K562 (cell line): ENCODE data around the gene GPX2. TPM values are rescaled to one million over a fixed set of nuclear protein-coding genes. Genes with fewer than 3 reads are reported as not detected.

Experiments used
- ATAC-seq: fragments of 200-7000 bp; cut with Tn5 transposase; 3 replicates; pipeline ENCODE4 v1.9.1; 2020; ENCODE audit warnings: moderate library complexity
- BruUV-seq: library from RNA; stranded (reverse); fragments of 400-500 nt; replicated peaks from 2 replicates; lab custom pipeline; 2021; lab: Mats Ljungman, UMichigan
- CTCF ChIA-PET: fragments of 300-600 bp; formaldehyde crosslinking; extraction: SDS; loops from one replicate; lab custom pipeline; 2021; ENCODE audit warnings: low intra/inter-chr PET ratio; lab: Yijun Ruan, JAX
- POLR2A ChIA-PET: fragments of 300-600, 350-650 bp; sonication (Branson Sonifier 250); formaldehyde crosslinking; extraction: SDS; loops from one replicate; lab custom pipeline; 2021; ENCODE audit warnings: antibody characterized with exemption, inconsistent platforms; lab: Yijun Ruan, JAX
- DNase-seq, 4 experiments: peaks; one replicate each; pipeline versions ENCODE4 v3.0.0 to v3.0.0-alpha.2; 2011 to 2018; ENCODE audit warnings: low spot score in 3 of 4, mixed read lengths in 3 of 4; ENCODE audit errors: extremely low read depth in 1 of 4
- FAIRE-seq: peaks from 2 replicates; lab custom pipeline; 2011; peaks lifted over from hg19 to GRCh38; lab: Jason Lieb, UNC
- H2AFZ ChIP-seq: 2 replicates; pipeline ENCODE4 v1.6.0; 2011; ENCODE audit warnings: low read depth, low read length, control low read depth, inconsistent platforms
- H3K27ac ChIP-seq: fragments of 200-600 bp; 3 replicates; pipeline ENCODE4 v1.8.0; 2011; ENCODE audit warnings: low read depth, mild to moderate bottlenecking, control low read depth, inconsistent platforms, low read length, moderate library complexity, mixed read lengths; ENCODE audit errors: extremely low read depth
- H3K27me3 ChIP-seq, 2 experiments: fragments of 300-600 bp in 1 of 2; 2 replicates in 1 of 2; 3 replicates in 1 of 2; pipeline versions ENCODE4 v1.6.0 to v1.8.0; 2011; ENCODE audit warnings: inconsistent platforms in 2 of 2, low read length in 2 of 2, mild to moderate bottlenecking in 1 of 2, mixed read lengths in 1 of 2, moderate library complexity in 1 of 2; ENCODE audit not compliant: control insufficient read depth in 2 of 2, insufficient read depth in 2 of 2
- H3K36me3 ChIP-seq: fragments of 300-600 bp; 3 replicates; pipeline ENCODE4 v1.8.0; 2011; ENCODE audit warnings: mild to moderate bottlenecking, low read length, inconsistent platforms; ENCODE audit not compliant: control insufficient read depth, insufficient read depth
- H3K4me1 ChIP-seq, 2 experiments: fragments of 200-600 bp in 1 of 2; replicated peaks in 1 of 2; 2 replicates in 1 of 2; 3 replicates in 1 of 2; pipeline versions ENCODE4 v1.5.1 to v1.8.0; 2011; ENCODE audit warnings: inconsistent platforms in 2 of 2, low read length in 2 of 2, mild to moderate bottlenecking in 1 of 2, mixed read lengths in 1 of 2, moderate library complexity in 1 of 2; ENCODE audit not compliant: control insufficient read depth in 2 of 2, insufficient read depth in 2 of 2
- H3K4me2 ChIP-seq: 2 replicates; pipeline ENCODE4 v1.6.1; 2011; ENCODE audit warnings: low read length, control low read depth, inconsistent platforms, mixed read lengths; ENCODE audit not compliant: insufficient read depth
- H3K4me3 ChIP-seq: fragments of 200-600 bp; sonication (generic), shearing (Covaris generic); 2 replicates; pipeline ENCODE4 v1.5.1; 2016; ENCODE audit warnings: control low read depth, inconsistent platforms
- H3K79me2 ChIP-seq: fragments of 200-600 bp; 3 replicates; pipeline ENCODE4 v1.8.0; 2011; ENCODE audit warnings: low read length, inconsistent platforms; ENCODE audit not compliant: control insufficient read depth, insufficient read depth
- H3K9ac ChIP-seq, 2 experiments: 2 replicates each; pipeline versions ENCODE4 v1.6.0 to v1.6.1; 2011; ENCODE audit warnings: low read depth in 2 of 2, low read length in 2 of 2, control low read depth in 1 of 2, inconsistent platforms in 1 of 2, mild to moderate bottlenecking in 1 of 2, mixed read lengths in 1 of 2; ENCODE audit not compliant: insufficient read depth in 1 of 2
- H3K9me1 ChIP-seq: one replicate; pipeline ENCODE4 v1.6.0; 2011; ENCODE audit warnings: inconsistent platforms, mild to moderate bottlenecking, low read length, moderate library complexity; ENCODE audit not compliant: control insufficient read depth, insufficient read depth
- H3K9me3 ChIP-seq: replicated peaks from 2 replicates; pipeline ENCODE4 v1.5.1; 2011; ENCODE audit warnings: low read depth, low read length, inconsistent platforms; ENCODE audit not compliant: control insufficient read depth, insufficient read depth
- H4K20me1 ChIP-seq: replicated peaks from 2 replicates; pipeline ENCODE4 v1.6.1; 2011; ENCODE audit warnings: low read length, inconsistent platforms, mixed read lengths; ENCODE audit not compliant: control insufficient read depth, insufficient read depth
- GTF2E2 ChIP-seq: fragments of 200-800 bp; sonication (Bioruptor generic); IDR thresholded peaks from 2 replicates; pipeline ENCODE4 v1.6.1; 2016; ENCODE audit warnings: missing genetic modification characterization, missing compliant biosample characterization
- KLF10 ChIP-seq: fragments of 250-450 bp; sonication (Bioruptor Pico); IDR thresholded peaks from 2 replicates; pipeline ENCODE4 v1.6.1; 2021; ENCODE audit warnings: matching md5 sums
- POLR2AphosphoS2 ChIP-seq: IDR thresholded peaks from 2 replicates; pipeline ENCODE4 v1.6.1; 2012; ENCODE audit warnings: low read length, improper control_type of control experiment
- ZNF143 ChIP-seq: sonication (generic); formaldehyde crosslinking; IDR thresholded peaks from 2 replicates; pipeline ENCODE4 v1.9.0; 2022; ENCODE audit warnings: mild to moderate bottlenecking, missing genetic modification reagents
- WGBS: fragments of 100-300 bp; shearing (Covaris generic); methylation state at CpG from one replicate; pipeline ENCODE4 v1.1.6; 2016; ENCODE audit warnings: low coverage, mixed read lengths; ENCODE audit not compliant: insufficient coverage; ENCODE audit errors: missing lambda C conversion rate; 5-methylcytosine and 5-hydroxymethylcytosine counted together
- in situ Hi-C: fragments of 300-500 bp; cut with MboI; formaldehyde crosslinking; loops from 4 replicates; pipeline ENCODE4 v1.15.0; 2018; ENCODE audit warnings: inconsistent platforms, mixed read lengths
- intact Hi-C: fragments of 100-400 bp; cut with micrococcal nuclease; formaldehyde crosslinking; loops from 2 replicates; pipeline ENCODE4 v1.14.2; 2022
- polyA plus RNA-seq, 8 experiments: library from polyadenylated mRNA; depleted of rRNA in 4 of 8; stranded (reverse) in 5 of 8; unstranded in 3 of 8; fragments of >200 nt; fragmentation: Nextera tagmentation in 2 of 8; fragmentation: Illumina TruSeq in 1 of 8; extraction: Ambion mirVana in 2 of 8; extraction: Trizol in 1 of 8; gene quantifications; 2 replicates each; pipeline versions ENCODE4 v1.2.1 to v1.2.3, GENCODE V29; 2011 to 2014; ENCODE audit warnings: inconsistent platforms in 1 of 8, missing spikeins in 1 of 8
- total RNA-seq, 7 experiments: library from RNA; depleted of rRNA in 6 of 7; stranded (reverse); fragments of >200 nt in 6 of 7; fragmentation: Illumina TruSeq in 2 of 7; extraction: Trizol in 2 of 7; gene quantifications; 2 replicates each; pipeline versions ENCODE4 v1.2.1 to v1.2.3, GENCODE V29; 2011 to 2021; ENCODE audit warnings: low replicate concordance in 1 of 7
- TF ChIP-seq, protein P1 (sequence below): IDR thresholded peaks from 2 replicates; pipeline ENCODE4 v1.6.1; 2012; ENCODE audit warnings: low read depth, low read length, improper control_type of control experiment, borderline replicate concordance
- TF ChIP-seq, protein P2 (sequence below): IDR thresholded peaks from 3 replicates; pipeline ENCODE4 v1.6.1; 2011; ENCODE audit warnings: borderline replicate concordance, mild to moderate bottlenecking; ENCODE audit not compliant: insufficient read length, insufficient read depth
- TF ChIP-seq, protein P3 (sequence below): sonication (generic); formaldehyde crosslinking; IDR thresholded peaks from 2 replicates; pipeline ENCODE4 v1.8.0; 2023; ENCODE audit warnings: missing genetic modification reagents, mild to moderate bottlenecking, borderline replicate concordance
- TF ChIP-seq, protein P4 (sequence below): fragments of 250-450 bp; sonication (Bioruptor Pico); IDR thresholded peaks from 2 replicates; pipeline ENCODE4 v1.8.0; 2021; ENCODE audit warnings: moderate library complexity, mild to moderate bottlenecking, inconsistent platforms

Gene GPX2
- total and polyA plus RNA-seq, 9 of the 15 experiments (the other 6 are each of a cell fraction or from before 2014, with no cell fraction given) = 0.24 TPM; not detected in 8

DNA sequence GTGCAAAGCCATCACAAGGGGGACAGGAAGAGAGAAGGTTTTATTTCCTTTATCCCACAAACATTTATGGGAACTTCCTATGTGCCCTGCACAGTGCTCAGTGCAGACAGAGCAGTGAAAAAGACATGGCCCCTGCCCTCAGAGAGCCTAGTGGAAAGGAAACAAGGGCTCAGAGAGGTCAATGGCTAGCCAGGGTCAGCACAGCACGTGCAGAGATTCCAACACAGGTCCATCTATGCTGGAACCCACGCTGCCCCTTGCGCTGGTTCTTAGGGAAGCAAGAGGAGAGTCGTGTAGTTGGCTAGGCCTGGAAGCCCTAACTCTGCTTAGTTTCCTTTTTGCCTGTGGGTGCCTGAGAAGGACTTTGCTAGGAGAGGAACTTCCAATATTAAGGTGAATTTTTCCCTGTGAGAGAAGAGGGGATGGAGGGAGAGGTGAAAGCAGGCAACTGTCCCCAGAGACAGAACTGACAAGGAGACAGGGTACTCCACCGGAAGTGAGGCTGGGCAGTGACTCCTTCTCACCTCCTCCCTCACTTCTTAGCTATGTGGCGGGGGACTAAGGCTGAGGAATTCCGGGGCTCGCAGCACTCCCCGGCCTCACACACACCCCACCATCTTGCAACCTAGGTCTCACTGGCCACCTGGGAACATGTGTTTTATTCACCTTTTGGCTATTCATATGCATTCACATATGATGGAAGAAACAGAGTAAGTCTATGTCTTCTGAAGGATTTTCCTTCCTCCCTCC, 12.1 kb upstream of the GPX2 start (continued):
- TF ChIP-seq, protein P1, sequence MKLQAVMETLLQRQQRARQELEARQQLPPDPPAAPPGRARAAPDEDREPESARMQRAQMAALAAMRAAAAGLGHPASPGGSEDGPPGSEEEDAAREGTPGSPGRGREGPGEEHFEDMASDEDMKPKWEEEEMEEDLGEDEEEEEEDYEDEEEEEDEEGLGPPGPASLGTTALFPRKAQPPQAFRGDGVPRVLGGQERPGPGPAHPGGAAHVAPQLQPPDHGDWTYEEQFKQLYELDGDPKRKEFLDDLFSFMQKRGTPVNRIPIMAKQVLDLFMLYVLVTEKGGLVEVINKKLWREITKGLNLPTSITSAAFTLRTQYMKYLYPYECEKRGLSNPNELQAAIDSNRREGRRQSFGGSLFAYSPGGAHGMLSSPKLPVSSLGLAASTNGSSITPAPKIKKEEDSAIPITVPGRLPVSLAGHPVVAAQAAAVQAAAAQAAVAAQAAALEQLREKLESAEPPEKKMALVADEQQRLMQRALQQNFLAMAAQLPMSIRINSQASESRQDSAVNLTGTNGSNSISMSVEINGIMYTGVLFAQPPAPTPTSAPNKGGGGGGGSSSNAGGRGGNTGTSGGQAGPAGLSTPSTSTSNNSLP = no peak
- TF ChIP-seq POLR2AphosphoS2 (no peak), GTF2E2 (tag) (no peak)

DNA sequence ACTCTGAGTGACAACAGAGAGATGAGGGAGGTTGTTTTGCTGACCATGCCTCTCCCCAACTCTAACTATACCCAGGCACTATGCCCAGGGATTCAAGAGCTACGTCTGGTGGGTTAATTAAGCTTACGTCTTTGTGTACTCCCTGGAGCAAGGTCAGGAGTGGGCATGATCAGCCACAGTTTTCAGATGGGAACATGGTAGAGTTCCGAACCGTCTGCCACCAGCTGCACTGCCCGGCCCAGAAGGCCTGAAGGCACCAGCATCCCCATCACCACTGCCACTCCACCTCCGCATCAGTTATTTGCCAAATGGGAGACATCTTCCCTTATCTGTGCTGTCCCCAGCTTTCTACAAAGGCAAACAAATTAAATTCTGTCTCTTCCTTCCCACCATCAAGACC, 11.1 kb upstream of the GPX2 start:
- H4K20me1 ChIP-seq = no peaks in the 10 kb centered on the region
- H3K9ac ChIP-seq = no peak overlapping the region
- in situ Hi-C loops = no loop called here
- WGBS = 59% methylated on average over 6 of the region's 6 CpGs
- peaks cover 0 to under 1% of the 10 kb centered on the region in 2 experiments; a peak in 1 of 5 replicates for H3K27me3 ChIP-seq
- H3K36me3 ChIP-seq = no peaks in the 10 kb centered on the region
- no peak overlapping the region for H3K4me2 ChIP-seq
- no peak overlapping the region for H3K27ac ChIP-seq
- no peaks in the 10 kb centered on the region for H3K9me1 ChIP-seq
- intact Hi-C loops = no loop called here
- no peak overlapping the region for H3K4me3 ChIP-seq
- H3K79me2 ChIP-seq = no peaks in the 10 kb centered on the region
- BruUV-seq = no TSS peak
- H3K9me3 ChIP-seq = no peaks in the 10 kb centered on the region
- ATAC-seq (no peak), FAIRE-seq (no peak), DNase-seq (no peak)
- H3K4me1 ChIP-seq = peaks cover 0 to 3% of the 10 kb centered on the region in 2 experiments; a peak in 2 of 5 replicates
- ChIA-PET CTCF (no interaction called here), POLR2A (interaction anchor here (0.9 to 1.3 kb wide), 3 partner anchors 10 to 279 kb away, joined by 3 to 6 read pairs (median 5); no protein-coding TSS in a partner anchor)
- H2AFZ ChIP-seq = no peak overlapping the region
- TF ChIP-seq, protein P2, sequence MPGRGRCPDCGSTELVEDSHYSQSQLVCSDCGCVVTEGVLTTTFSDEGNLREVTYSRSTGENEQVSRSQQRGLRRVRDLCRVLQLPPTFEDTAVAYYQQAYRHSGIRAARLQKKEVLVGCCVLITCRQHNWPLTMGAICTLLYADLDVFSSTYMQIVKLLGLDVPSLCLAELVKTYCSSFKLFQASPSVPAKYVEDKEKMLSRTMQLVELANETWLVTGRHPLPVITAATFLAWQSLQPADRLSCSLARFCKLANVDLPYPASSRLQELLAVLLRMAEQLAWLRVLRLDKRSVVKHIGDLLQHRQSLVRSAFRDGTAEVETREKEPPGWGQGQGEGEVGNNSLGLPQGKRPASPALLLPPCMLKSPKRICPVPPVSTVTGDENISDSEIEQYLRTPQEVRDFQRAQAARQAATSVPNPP = no peak
- TF ChIP-seq KLF10 (no peak), ZNF143 (CRISPR knock-in tag) (no peak)
- TF ChIP-seq, protein P3, sequence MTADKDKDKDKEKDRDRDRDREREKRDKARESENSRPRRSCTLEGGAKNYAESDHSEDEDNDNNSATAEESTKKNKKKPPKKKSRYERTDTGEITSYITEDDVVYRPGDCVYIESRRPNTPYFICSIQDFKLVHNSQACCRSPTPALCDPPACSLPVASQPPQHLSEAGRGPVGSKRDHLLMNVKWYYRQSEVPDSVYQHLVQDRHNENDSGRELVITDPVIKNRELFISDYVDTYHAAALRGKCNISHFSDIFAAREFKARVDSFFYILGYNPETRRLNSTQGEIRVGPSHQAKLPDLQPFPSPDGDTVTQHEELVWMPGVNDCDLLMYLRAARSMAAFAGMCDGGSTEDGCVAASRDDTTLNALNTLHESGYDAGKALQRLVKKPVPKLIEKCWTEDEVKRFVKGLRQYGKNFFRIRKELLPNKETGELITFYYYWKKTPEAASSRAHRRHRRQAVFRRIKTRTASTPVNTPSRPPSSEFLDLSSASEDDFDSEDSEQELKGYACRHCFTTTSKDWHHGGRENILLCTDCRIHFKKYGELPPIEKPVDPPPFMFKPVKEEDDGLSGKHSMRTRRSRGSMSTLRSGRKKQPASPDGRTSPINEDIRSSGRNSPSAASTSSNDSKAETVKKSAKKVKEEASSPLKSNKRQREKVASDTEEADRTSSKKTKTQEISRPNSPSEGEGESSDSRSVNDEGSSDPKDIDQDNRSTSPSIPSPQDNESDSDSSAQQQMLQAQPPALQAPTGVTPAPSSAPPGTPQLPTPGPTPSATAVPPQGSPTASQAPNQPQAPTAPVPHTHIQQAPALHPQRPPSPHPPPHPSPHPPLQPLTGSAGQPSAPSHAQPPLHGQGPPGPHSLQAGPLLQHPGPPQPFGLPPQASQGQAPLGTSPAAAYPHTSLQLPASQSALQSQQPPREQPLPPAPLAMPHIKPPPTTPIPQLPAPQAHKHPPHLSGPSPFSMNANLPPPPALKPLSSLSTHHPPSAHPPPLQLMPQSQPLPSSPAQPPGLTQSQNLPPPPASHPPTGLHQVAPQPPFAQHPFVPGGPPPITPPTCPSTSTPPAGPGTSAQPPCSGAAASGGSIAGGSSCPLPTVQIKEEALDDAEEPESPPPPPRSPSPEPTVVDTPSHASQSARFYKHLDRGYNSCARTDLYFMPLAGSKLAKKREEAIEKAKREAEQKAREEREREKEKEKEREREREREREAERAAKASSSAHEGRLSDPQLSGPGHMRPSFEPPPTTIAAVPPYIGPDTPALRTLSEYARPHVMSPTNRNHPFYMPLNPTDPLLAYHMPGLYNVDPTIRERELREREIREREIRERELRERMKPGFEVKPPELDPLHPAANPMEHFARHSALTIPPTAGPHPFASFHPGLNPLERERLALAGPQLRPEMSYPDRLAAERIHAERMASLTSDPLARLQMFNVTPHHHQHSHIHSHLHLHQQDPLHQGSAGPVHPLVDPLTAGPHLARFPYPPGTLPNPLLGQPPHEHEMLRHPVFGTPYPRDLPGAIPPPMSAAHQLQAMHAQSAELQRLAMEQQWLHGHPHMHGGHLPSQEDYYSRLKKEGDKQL = no peak
- TF ChIP-seq, protein P4, sequence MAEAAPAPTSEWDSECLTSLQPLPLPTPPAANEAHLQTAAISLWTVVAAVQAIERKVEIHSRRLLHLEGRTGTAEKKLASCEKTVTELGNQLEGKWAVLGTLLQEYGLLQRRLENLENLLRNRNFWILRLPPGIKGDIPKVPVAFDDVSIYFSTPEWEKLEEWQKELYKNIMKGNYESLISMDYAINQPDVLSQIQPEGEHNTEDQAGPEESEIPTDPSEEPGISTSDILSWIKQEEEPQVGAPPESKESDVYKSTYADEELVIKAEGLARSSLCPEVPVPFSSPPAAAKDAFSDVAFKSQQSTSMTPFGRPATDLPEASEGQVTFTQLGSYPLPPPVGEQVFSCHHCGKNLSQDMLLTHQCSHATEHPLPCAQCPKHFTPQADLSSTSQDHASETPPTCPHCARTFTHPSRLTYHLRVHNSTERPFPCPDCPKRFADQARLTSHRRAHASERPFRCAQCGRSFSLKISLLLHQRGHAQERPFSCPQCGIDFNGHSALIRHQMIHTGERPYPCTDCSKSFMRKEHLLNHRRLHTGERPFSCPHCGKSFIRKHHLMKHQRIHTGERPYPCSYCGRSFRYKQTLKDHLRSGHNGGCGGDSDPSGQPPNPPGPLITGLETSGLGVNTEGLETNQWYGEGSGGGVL = no peak
